Neural progenitor cell (in vitro differentiated cells): ENCODE measurements around the gene IFNGR2.

Experiments
- CTCF ChIP-seq: fragments of 200-600 bp; sonication (generic); IDR thresholded peaks from 2 replicates; pipeline ENCODE4 v1.5.1; 2017; ENCODE audit warnings: antibody characterized with exemption, mild to moderate bottlenecking
- EZH2 ChIP-seq: fragments of 200-600 bp; sonication (generic); IDR thresholded peaks from 2 replicates; pipeline ENCODE4 v1.6.1; 2017; ENCODE audit warnings: antibody characterized with exemption, mild to moderate bottlenecking, moderate library complexity
- EZH2phosphoT487 ChIP-seq: fragments of 200-600 bp; sonication (generic); IDR thresholded peaks from 2 replicates; pipeline ENCODE4 v1.6.1; 2017; ENCODE audit warnings: antibody characterized with exemption

GRCh38 chr21:33388188-33388587 lies 15.0 kb upstream of the IFNGR2 start:
- TF ChIP-seq EZH2phosphoT487 (no peak), CTCF (no peak), EZH2 (no peak)
